ENCODE results near the gene SH3GL1. TPM values are rescaled to one million over a fixed set of nuclear protein-coding genes. Genes with fewer than 3 reads are reported as not detected.

Gene SH3GL1, protein sequence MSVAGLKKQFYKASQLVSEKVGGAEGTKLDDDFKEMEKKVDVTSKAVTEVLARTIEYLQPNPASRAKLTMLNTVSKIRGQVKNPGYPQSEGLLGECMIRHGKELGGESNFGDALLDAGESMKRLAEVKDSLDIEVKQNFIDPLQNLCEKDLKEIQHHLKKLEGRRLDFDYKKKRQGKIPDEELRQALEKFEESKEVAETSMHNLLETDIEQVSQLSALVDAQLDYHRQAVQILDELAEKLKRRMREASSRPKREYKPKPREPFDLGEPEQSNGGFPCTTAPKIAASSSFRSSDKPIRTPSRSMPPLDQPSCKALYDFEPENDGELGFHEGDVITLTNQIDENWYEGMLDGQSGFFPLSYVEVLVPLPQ
- 10 to 100 TPM; 63.5 to 82.4 (median 78.2) TPM for polyA plus RNA-seq (ENCODE audit: insufficient read length in 3 of 3)
- long read RNA-seq, donor 1, transcript SH3GL1-201 (10 exons, 2,516 nt): major isoform, 22 of 22 reads
- long read RNA-seq, donor 1, partial matches to known transcripts: 0 of 22 reads
- long read RNA-seq, donor 1, other reads (novel, unspliced or antisense): 0 of 22 reads
- long read RNA-seq, donor 2, transcript SH3GL1-201 (10 exons, 2,516 nt): major isoform, 44 of 44 reads
- long read RNA-seq, donor 2, partial matches to known transcripts: 0 of 44 reads
- long read RNA-seq, donor 2, other reads (novel, unspliced or antisense): 0 of 44 reads
- long read RNA-seq, donor 3, transcript SH3GL1-201 (10 exons, 2,516 nt): major isoform, 11 of 11 reads
- long read RNA-seq, donor 3, partial matches to known transcripts: 0 of 11 reads
- long read RNA-seq, donor 3, other reads (novel, unspliced or antisense): 0 of 11 reads
- long read RNA-seq, donor 4, transcript SH3GL1-201 (10 exons, 2,516 nt): major isoform, 27 of 57 reads
- long read RNA-seq, donor 4, partial matches to known transcripts: 30 of 57 reads
- long read RNA-seq, donor 4, other reads (novel, unspliced or antisense): 0 of 57 reads
- long read RNA-seq, donor 5, transcript SH3GL1-201 (10 exons, 2,516 nt): major isoform, 13 of 13 reads
- long read RNA-seq, donor 5, partial matches to known transcripts: 0 of 13 reads
- long read RNA-seq, donor 5, other reads (novel, unspliced or antisense): 0 of 13 reads
- long read RNA-seq, donor 6, transcript SH3GL1-201 (10 exons, 2,516 nt): major isoform, 18 of 18 reads
- long read RNA-seq, donor 6, partial matches to known transcripts: 0 of 18 reads
- long read RNA-seq, donor 6, other reads (novel, unspliced or antisense): 0 of 18 reads
- long read RNA-seq, donor 7, transcript SH3GL1-201 (10 exons, 2,516 nt): major isoform, 36 of 36 reads
- long read RNA-seq, donor 7, partial matches to known transcripts: 0 of 36 reads
- long read RNA-seq, donor 7, other reads (novel, unspliced or antisense): 0 of 36 reads
- long read RNA-seq, donor 8, transcript SH3GL1-201 (10 exons, 2,516 nt): major isoform, 16 of 21 reads
- long read RNA-seq, donor 8, partial matches to known transcripts: 5 of 21 reads
- long read RNA-seq, donor 8, other reads (novel, unspliced or antisense): 0 of 21 reads
- long read RNA-seq, donor 9, transcript SH3GL1-201 (10 exons, 2,516 nt): major isoform, 37 of 81 reads
- long read RNA-seq, donor 9, partial matches to known transcripts: 44 of 81 reads
- long read RNA-seq, donor 9, other reads (novel, unspliced or antisense): 0 of 81 reads
- long read RNA-seq, donor 10, transcript SH3GL1-201 (10 exons, 2,516 nt): major isoform, 17 of 22 reads
- long read RNA-seq, donor 10, partial matches to known transcripts: 5 of 22 reads
- long read RNA-seq, donor 10, other reads (novel, unspliced or antisense): 0 of 22 reads
- long read RNA-seq, donor 11, transcript SH3GL1-201 (10 exons, 2,516 nt): major isoform, 19 of 19 reads
- long read RNA-seq, donor 11, partial matches to known transcripts: 0 of 19 reads
- long read RNA-seq, donor 11, other reads (novel, unspliced or antisense): 0 of 19 reads
- long read RNA-seq, donor 12, transcript SH3GL1-201 (10 exons, 2,516 nt): major isoform, 44 of 131 reads
- long read RNA-seq, donor 12, partial matches to known transcripts: 78 of 131 reads
- long read RNA-seq, donor 12, other reads (novel, unspliced or antisense): 8 of 131 reads
- long read RNA-seq, donor 13, transcript SH3GL1-201 (10 exons, 2,516 nt): major isoform, 8 of 8 reads
- long read RNA-seq, donor 13, partial matches to known transcripts: 0 of 8 reads
- long read RNA-seq, donor 13, other reads (novel, unspliced or antisense): 0 of 8 reads
- long read RNA-seq, donor 14: 0 reads
- long read RNA-seq, donor 15: 0 reads
- long read RNA-seq, donor 16, transcript SH3GL1-201 (10 exons, 2,516 nt): major isoform, 33 of 40 reads
- long read RNA-seq, donor 16, partial matches to known transcripts: 7 of 40 reads
- long read RNA-seq, donor 16, other reads (novel, unspliced or antisense): 0 of 40 reads

DNA sequence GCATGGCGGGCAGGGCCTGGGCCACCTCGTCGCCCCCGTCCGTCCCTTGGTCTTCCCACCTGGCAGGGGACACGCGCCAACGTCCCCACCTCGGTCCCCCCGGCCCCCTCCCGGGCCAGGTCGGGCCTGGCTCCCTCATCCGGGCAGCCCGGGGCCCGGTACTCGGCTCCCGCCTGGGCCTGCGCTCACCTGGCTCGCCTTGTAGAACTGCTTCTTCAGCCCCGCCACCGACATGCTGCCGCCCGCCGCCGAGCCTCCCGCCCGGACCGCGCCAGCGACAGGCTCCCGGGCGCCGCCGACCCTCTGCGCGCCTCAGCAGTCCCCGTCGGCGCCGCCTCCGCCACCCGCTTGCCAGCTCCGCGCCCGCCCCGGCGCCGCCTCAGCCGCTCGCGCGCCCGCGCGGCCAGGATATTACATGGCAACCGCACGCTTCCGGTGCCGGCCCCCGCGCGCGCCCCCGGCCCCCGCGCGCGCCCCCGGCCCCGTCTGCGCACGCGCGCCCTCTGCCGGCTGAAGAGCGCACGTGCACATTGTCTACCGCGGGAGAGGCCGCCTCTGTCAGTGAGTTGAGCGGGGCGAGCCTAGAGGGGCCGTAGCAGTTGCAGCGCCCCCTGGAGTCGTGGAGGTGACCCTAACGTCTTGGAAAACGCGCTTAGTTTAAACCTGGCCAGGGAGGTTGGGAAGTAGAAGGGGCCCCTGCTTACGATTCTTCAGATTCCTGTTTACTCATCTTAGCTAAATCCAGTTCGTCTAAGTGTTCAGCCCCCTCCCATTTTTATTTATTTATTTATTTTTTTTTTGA lies at the start of gene SH3GL1:
Gene SH3GL1 (minus strand): TSS at position 413 of the 802 bp plus-strand sequence. CDS start 179 bp downstream, at position 234.
- DNase-seq: peak; percentile 92

DNA sequence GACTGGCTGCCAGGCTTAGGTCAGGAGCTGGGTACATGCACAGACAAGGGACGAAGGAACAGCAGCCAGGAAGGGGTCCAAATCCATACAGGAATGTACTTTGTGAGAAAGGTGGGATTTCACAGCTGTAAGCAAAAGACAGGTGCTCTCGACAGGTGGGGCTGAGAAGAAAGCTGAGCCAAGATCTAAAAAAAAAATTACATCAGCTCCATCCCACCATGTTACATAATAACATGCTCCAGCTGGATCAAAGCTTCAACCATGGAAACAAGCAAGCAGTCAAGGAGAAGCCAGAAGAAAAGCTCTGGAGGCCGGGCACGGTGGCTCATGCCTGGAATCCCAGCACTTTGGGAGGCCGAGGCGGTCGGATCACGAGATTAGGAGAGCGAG lies 49.3 kb upstream of the SH3GL1 start:
- DNase-seq: no peak

DNA sequence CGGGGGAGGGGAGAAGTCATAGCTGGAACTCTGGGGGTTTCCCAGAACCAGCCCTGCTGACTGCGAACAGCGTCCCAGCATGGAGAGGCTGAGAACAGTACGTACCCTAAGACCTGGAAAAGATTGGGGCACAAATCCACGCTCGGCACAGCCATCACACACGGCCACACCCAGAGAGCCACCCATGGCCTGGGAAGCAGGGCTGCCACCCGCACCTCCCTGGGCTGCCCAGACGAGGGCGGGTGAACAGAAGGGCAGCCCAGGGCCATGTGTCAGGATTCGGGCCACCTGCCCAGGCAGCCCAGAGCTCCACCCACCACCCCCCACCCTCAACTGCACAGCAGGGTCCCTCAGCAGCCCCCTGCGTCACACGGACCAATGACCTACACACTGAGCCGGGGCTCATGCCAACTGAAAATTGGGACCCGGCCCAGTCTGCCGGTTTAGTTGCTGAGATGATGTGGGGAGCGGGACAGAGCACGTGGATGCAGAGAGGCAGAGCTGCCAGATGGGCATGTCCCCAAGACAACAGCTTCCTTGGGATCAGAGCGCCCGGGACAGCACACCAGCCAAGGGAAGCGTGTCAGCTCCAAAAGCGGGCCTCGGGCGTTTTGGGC lies 48.8 kb upstream of the SH3GL1 start:
- no peak for DNase-seq

DNA sequence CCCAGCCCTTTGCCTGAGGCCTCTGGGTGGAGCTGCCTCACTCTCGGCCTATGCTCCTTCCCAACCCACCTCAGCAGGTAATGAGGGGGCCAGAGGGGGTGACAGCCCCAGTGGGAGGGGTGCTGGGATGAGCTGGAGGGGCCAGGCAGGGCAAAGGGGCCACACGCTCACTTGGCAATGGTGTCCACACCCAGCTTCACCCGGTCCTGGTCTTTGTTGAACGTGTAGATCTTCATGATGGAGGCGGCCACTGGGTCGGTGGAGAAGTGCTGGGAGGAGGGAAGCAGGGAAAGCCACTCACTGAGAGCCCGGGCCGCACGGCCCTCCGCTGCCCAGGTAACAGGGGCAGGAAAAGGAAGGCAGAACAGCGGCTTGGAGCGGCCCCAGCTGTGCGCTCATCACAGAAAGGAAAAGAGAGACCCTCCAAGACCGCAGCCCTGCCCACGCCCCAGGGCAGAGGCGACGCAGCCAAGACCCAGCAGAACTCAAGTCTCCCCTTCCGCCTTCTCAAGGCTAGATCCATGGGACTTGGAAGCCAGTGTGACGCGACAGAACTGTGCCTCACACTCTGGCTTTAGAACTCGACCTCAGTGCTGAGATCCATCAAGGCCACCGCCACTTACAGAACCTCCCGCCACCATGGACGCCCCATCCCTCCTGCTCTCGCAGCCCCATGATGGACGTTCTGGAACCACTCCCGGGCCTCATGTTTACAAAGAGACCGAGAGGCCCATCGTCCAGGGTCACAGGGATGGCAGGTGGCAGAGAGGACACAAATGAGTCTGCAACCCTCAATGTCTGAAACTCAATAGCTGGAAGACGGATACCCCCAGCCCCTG lies 48.0 kb upstream of the SH3GL1 start:
- DNase-seq: no peak

DNA sequence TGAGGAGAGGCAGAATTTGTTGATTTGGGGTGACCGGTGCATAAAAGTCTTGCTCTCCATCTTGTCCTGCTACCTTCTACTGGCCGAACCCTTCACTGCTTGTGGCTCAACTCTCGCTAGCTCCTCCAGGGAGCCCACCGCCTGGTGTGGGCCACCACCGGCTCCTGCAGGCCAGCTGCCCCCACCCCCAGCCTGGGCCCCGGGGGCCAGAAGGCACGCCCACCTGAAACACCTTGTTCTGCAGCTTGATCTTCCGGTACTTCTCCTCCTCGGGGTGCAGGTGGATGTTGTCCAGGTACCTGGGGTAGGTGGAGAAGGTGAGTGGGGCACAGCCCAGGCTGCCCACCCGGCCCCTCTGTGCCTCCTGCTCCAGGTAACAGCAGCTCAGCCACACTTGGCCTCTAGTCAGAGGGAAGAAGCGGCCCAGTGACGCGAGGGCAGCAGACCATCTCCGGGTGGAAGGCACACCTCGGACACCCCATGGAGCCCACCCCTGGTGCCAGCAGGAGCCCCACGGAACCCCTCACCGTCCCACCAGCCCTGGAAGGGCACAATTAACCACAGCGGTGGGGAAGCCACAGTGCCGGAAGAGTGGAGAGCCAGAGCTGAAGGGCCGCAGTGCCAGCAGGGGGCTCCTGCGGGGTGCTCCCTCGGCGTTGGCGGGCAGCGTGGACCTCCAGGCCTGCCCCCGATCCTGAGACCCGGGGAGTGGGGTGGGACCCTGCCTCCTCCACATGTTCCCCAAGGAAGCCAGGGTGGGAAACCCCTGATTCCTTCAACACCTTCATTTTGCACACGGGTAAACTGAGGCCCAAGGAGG lies 47.2 kb upstream of the SH3GL1 start:
- no peak for DNase-seq

DNA sequence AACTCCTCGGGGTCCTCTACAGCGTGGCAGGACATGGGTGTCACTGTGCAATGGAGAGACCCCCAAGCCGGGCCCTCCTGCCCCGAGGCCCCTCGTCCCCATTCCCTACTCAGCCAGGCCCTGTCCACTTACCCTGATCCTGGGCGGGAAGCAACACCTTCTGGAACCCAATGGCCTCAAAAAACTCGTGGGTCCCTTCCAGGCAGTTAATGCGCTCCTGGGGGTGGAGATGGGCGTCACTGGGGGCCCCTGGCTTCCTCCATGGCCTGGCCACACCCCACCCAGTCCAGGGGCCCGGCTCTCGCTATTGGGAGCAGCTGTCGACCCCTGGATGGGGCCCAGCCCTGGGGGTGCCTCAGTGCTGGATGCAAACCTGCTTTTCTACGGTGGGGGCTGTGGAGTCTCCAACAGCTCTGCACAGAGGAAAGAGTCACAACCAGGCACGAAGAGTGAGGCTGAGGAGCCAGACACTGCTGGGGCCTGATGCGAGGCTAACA lies 46.4 kb upstream of the SH3GL1 start:
- DNase-seq: no peak

DNA sequence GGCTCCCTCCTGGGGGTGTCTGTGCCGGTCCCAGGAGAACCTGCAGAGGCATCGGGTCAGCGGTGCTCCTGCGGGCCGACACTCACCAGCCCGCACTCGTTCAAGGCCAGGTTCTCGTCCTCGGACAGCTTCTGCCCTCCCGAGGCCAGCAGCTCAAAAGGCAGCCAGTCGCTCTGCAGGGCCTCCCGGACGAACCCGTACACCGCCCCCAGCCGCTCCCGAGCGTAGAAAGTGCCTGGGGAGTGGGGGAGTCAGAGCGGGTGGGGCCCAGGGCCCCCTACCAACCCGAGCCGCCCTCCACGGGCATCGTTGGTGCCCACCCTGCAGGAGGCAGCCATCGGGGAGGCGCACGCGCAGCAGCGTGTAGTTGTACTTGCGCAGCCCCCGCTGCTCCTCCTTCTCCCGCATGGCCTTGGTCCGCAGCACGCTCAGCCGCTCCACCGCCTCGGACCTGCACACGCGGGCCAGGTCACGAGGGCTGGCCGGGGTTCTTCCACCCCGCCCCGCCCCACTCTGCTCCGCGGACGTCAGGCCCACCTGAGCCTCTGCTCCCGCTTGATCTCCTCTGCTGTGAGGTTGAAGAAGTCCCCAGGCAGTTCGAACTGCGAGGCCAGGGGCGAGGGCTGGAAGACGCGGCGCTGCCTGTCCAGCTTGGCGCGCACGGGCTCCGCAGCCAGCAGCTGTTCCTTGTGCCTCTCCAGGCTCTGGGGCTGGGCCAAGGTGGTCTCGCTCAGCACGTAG lies 45.8 kb upstream of the SH3GL1 start:
- DNase-seq: no peak

DNA sequence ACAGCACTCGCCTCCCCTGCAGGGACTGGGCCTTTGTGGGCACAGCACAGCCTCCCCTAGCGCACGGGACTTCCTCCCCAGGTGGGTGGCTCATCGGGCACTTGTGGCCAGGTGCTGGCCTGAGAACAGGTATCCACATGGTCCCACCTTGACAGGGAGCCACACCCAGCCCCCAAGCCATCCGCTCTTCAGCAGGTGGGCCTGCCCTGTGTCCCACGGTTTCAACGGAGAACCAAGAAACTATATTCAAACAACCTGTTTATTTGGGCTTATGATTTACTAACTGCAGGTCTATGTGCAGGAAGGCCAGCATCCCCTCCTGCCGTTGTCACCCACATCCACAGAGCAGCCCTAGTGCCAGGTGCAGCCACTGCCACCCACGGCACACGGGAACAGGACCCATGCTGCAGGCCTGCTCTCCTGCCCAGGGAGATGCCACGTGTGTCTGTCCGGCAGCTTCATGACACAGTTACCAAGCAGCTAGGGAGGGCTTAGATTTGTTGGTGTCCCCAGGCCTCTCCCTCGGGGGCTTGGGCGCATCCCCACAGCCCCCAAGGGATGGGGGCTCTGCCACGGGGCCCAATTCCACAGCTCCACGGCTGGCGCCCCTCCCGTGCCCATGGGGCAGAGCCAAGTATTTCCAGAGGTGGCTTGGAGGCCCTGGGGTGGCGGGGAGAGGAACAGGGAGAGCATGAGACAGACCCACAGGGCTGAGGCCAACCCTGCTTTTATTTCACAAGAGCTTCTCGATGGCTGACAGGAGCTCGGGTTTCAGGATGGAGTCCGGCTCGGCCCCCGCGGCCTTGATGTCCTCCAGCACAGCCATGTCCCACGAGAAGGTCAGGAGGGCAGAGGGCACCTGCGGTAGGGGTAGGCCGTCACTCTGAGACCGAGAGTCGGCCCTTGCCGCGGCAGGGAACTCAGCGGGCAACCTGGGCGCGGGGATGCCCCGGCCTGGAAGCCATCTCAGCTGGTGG lies 44.7 kb upstream of the SH3GL1 start:
- peak; percentile 31 for DNase-seq

DNA sequence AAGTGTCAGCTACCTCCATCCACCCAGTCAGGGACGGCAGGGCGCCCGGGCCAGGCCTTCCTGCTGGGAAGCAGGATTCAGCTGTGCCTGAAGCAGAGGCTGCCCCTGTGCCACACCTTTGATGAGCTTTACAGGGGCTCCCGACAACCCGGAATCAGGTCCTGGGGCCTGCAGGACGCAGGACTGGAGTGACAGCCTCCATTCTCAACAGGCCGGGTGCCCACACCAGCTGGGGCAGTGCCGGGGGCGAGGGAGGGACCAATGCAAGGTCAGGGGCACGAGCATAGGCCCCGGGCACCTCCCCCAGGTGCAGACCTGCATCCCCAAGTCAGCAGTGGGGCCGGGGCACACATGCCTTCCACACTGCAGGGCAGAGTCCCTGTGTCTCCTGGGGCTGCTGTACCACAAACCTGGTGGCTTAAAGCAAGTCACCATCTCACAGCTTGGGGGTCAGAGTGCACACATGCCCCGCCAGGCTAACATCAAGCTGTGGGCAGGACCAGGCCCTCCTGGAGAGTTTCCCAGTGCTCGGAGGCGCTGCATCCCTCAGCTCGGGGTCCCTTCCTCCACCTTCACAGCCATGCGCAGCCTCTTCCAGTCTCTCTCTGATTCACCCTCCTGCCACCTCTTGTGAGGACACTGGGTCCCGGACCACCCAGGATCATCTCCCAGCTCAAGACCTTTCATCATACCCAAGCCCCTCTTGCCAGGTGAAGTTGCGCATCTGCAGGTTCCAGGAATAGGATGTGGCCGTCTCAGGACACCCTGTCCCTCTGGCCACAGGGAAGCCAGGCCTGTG lies 43.8 kb upstream of the SH3GL1 start:
- DNase-seq: no peak

DNA sequence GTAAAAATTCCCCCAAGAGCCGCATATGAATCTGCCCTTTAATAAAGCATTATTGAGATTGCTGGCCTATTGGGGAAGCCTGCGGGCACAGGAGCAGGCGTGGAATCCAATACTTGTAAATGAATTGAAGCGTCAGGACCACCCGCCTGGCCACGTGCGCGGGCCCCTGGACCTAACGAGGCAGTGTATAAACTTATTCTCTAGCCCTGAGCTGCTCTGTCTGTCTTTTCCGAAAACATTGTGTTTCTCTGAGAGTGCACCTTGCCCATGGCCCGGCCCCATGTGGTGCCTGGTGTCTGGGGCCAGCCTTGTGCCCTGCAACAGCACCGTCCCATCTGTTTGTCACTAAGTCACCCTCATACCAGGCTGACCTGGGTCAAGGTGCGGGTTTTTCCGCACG lies 42.8 kb upstream of the SH3GL1 start:
- no peak for DNase-seq

DNA sequence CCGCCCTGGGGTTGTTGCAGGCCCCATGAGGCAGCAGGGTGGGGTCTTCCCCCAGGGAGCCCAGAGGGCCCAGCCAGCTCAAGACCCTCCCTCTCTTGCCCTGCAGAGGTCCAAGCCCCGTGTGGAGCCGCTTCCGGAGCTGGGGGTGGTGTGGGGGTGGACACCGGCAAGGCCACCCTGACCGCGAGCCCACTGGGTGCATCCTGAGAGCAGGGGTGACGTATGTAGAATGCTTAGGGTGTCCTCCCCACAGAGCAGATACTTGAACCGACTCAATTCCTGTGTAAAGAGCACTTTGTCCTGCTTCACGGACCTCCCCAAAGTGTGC lies 42.4 kb upstream of the SH3GL1 start:
- DNase-seq: no peak

DNA sequence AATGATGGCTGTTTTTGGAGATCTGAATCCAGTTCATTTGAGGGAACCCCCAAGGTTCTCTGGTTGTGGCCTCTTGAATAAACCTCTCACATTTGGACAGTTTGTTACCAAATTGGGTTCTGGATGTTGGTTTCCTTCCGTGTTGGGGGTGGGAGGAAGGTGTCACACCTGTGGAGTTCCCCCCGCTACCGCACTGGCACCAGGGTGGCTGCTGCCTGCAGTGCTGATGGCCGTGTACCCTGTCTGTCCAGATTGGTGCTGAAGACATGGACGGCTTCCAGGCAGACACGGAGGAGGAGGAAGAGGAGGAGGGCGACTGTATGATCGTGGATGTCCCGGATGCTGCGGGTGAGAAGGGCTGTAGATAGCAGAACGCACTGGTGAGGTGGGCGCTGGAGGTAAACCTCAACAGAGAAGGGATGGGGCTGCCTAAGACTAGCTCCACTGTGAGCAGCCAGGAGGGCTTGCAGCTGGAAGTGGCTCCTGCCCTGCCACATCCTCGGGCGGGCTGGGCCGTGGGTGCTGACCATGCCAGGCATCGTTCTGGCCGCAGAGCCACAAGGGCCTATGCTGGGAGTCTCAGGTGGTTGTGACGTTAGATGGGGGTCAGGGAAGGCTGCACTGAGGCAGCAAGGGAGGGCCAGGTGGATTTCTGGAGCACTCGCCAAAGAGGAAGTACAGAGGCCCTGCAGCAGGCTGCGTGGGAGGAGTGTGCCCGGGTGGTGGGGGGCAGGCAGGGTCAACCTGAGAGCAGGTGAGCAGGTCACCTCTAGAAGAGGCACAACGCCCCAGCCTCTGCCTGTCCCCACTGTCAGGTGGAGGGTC lies 41.9 kb upstream of the SH3GL1 start:
- DNase-seq: no peak
